NB4 (cell line): ENCODE data around the gene ARHGAP24.
"Not testable (repeated sequence)": the region's sequence is repeated elsewhere in the genome, so short reads cannot be mapped to it uniquely, and the experiment has no call there.

Experiments used
- DNase-seq: peaks from one replicate; pipeline ENCODE4 v3.0.0; 2010; ENCODE audit warnings: low read depth
- H3K4me3 ChIP-seq: one replicate; pipeline ENCODE4 v1.5.1; 2011; ENCODE audit warnings: mild to moderate bottlenecking, low read depth, low read length, moderate library complexity
- MYC ChIP-seq: IDR thresholded peaks from 2 replicates; pipeline ENCODE4 v1.6.1; 2011; ENCODE audit warnings: low read depth, low read length
- POLR2A ChIP-seq: IDR thresholded peaks from 2 replicates; pipeline ENCODE4 v1.6.1; 2011; ENCODE audit warnings: mild to moderate bottlenecking; ENCODE audit not compliant: insufficient read length; ENCODE audit errors: extremely low read depth
- TF ChIP-seq, protein P1 (sequence below): IDR thresholded peaks from 2 replicates; pipeline ENCODE4 v1.6.1; 2011; ENCODE audit warnings: low read depth, low read length
- TF ChIP-seq, protein P2 (sequence below): IDR thresholded peaks from one replicate; pipeline ENCODE4 v1.5.1; 2012; ENCODE audit warnings: low read depth, low read length

Gene ARHGAP24

DNA sequence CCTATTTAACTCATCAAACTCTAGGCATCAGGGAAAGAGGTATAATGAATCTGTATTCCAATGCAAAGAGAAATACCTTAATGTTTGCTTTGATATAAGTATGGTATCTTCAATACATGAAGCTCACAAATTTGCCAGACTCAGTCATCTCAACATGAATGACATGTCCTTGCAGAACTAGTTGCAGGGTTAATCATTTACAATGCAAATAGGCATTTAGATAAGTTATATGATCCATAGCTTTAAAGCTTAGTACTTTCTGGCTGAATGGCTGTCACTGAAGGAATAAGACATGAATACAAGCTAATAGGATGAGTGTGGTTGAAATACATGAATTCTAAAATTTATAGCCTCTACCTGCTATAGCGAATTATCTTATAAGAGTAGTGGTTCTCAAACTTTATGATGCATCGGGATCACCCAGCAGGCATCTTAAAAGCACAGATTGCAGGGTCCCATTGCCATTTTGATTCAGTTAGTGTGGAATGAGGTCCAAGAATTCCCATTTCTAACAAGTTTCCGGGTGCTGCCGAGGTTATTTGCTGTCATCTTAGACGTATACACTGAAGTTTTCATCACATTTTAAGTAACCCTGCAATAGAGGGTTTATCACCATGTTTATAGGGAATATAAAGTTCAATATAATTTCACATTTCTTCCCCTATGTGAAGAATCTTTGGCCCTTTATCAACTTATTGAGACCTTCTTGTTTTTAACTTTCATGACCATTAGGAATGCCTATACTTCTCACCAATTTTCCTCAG lies 439.2 kb downstream of the ARHGAP24 start:
- H3K4me3 ChIP-seq, result no peak overlapping the region
- DNase-seq, result no peak
- TF ChIP-seq MYC (no peak), POLR2A (no peak)
- TF ChIP-seq, protein P1, sequence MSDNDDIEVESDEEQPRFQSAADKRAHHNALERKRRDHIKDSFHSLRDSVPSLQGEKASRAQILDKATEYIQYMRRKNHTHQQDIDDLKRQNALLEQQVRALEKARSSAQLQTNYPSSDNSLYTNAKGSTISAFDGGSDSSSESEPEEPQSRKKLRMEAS, result no peak

DNA sequence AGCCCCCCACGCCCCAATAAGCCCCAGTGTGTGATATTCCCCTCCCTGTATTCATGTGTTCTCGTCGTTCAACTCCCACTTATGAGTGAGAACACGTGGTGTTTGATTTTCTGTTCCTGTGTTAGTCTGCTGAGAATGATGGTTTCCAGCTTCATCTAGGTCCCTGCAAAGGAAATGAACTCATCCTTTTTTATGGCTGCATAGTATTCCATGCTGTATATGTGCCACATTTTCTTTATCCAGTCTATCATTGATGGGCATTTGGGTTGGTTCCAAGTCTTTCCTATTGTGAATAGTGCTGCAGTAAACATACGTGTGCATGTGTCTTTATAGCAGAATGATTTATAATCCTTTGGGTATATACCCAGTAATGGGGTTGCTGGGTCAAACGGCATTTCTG lies 440.6 kb downstream of the ARHGAP24 start:
- DNase-seq, H3K4me3 ChIP-seq: not testable (repeated sequence)

DNA sequence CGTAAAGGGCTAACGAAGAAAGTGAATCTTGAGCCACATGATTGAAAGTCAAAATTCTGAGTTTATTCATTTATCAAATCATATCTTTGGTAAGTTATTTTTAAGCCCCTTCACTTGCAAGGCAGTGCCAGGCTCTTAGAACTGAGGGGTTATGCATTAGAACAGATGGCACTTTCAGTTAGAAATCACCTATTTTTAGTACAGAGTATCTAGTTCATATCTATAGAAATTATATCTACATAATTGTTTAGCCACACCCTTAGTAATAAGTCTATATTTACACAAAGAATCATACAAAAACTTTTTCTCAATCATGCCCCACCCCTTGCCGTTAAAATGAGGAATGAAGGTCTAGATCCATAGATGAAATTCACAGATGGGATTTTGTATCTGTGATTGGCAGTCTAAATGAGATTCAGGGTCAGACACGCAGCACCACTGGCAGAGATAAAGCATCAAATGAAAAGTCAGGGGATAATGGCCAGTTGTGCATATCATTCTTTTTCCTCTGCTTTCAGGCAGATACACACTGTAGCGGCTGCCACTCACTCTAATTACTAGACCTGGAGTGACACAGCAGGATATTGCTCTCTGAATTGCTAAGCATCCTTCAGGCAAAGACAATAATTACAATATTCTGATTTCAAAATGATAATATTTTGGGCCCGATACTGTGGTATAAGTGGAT lies 444.4 kb downstream of the ARHGAP24 start:
- no peak for DNase-seq
- no peak overlapping the region for H3K4me3 ChIP-seq
- TF ChIP-seq, protein P1, result no peak
- TF ChIP-seq, protein P2, sequence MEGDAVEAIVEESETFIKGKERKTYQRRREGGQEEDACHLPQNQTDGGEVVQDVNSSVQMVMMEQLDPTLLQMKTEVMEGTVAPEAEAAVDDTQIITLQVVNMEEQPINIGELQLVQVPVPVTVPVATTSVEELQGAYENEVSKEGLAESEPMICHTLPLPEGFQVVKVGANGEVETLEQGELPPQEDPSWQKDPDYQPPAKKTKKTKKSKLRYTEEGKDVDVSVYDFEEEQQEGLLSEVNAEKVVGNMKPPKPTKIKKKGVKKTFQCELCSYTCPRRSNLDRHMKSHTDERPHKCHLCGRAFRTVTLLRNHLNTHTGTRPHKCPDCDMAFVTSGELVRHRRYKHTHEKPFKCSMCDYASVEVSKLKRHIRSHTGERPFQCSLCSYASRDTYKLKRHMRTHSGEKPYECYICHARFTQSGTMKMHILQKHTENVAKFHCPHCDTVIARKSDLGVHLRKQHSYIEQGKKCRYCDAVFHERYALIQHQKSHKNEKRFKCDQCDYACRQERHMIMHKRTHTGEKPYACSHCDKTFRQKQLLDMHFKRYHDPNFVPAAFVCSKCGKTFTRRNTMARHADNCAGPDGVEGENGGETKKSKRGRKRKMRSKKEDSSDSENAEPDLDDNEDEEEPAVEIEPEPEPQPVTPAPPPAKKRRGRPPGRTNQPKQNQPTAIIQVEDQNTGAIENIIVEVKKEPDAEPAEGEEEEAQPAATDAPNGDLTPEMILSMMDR, result no peak
- no peak for TF ChIP-seq POLR2A
- no peak for TF ChIP-seq MYC

DNA sequence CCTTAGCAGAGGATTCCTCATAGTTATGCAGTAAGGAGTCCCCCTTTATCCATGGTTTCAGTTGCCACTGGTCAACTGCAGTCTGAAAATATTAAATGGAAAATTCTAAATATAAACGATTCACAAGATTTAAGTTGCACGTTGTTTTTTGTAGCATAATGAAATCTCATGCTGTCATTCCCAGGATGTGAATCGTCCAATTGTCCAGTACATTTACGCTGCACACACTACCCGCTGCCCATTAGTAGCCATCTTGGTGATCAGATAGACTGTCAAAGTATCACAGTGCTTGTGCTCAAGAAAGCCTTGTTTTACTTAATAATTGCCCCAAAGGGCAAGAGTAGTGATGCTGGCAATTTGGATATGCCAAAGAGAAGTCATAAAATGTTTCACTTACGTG lies 450.1 kb downstream of the ARHGAP24 start:
- TF ChIP-seq, protein P1, result no peak
- no peak for TF ChIP-seq MYC
- TF ChIP-seq, protein P2, result no peak
- H3K4me3 ChIP-seq, result no peak overlapping the region
- no peak for DNase-seq

DNA sequence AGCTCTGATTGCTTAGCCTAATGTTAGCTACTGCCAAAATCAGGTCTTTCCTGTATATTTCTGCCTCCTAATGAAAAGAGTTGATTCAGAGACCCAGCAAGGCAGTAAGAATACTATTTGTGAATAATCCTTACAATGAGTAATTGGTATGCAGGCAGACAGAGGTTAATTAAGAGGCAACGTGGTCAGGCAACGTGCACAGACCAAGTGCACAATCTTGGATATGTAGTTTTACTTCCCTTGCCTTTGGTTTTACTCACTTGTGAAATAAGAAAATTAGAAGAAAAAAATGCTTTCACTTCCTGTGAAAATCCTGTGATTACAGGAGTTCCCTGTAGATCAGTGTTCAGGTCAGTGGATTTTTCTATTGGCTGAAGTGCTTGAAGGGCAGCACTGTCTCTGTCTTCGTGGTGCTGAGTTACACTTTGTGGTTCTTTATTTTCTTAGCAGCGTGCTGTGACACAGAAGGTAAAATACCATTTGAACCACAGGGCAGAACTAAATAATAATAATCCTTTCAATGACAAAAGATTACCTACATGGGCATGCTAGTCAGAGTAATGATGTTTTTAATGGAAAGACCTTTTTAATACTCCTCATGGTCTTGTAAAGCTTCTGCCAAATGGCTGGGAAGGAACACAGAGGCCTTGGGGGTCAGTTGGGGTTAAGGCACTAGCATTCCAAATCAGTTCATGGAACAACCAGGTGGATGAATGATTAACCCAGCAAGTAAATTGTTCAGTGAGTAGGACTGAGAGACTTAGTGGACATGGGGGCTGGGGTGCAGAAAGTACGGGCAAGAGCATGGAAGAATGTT lies 454.0 kb downstream of the ARHGAP24 start:
- TF ChIP-seq MYC (no peak), POLR2A (no peak)
- TF ChIP-seq, protein P2, result no peak
- TF ChIP-seq, protein P1, result no peak
- no peak for DNase-seq
- no peak overlapping the region for H3K4me3 ChIP-seq

DNA sequence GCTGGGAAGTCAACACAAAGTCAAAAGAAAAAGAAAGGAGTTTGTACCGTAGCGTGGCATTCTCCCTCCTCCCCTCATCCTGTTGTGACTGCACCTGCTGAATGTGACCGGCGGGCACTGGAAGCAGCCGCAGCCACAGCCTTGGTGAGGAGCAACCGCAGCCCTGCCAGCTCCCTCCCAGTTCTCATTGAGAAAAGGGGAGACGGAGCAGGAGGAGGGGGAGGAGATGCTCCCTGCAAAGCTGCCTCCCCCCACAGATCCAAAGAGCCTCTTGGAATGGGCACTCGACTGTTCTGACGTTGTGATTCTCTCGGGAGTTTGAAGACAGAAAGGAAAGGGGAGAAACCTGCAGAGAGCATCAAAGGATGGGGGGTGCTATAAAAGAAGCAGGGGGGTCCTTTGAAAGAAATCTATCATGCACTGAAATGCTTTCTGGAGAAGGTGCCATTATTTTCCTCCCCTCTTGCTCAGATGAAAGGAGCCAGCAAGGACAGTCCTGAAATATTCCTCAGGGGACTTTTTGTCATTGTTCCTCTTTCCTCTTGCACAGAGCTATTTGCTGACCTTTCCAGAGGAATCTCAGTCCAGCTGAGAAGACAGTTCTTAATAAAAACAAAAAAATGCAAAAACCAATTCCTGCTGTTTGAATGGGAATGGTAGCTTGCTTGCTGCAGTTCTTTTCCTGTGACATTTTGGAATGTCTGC lies 455.2 kb downstream of the ARHGAP24 start:
- TF ChIP-seq POLR2A (no peak), MYC (no peak)
- TF ChIP-seq, protein P2, result no peak
- TF ChIP-seq, protein P1, result no peak
- H3K4me3 ChIP-seq, result no peak overlapping the region
- no peak for DNase-seq
